SKM-1 treated with dmso at 0.1 percent for 144 hours (cell line): ENCODE data around the gene PIK3CB.
"Not testable (repeated sequence)": the region's sequence is repeated elsewhere in the genome, so short reads cannot be mapped to it uniquely, and the experiment has no call there.

Experiments used
- DNase-seq: peaks from one replicate; lab custom pipeline; 2025; ENCODE audit not compliant: unreplicated experiment; lab: John Stamatoyannopoulos, UW

Gene PIK3CB

GRCh38 chr3:138768125-138768524 is 66.6 kb downstream of the PIK3CB start:
- no peak for DNase-seq

GRCh38 chr3:138767498-138768104 is 67.1 kb downstream of the PIK3CB start:
- DNase-seq: no peak

- no peak for DNase-seq
Measured at GRCh38 chr3:138761002-138761401, 73.7 kb downstream of the PIK3CB start.

GRCh38 chr3:138748190-138748589 is 86.5 kb downstream of the PIK3CB start:
- DNase-seq: no peak

GRCh38 chr3:138747225-138747624 is 87.5 kb downstream of the PIK3CB start:
- no peak for DNase-seq

- DNase-seq: no peak
Measured at GRCh38 chr3:138740072-138740471, 94.7 kb downstream of the PIK3CB start.

- no peak for DNase-seq
Measured at GRCh38 chr3:138732456-138732855, 102.3 kb downstream of the PIK3CB start.

GRCh38 chr3:138726946-138727730 is 107.6 kb downstream of the PIK3CB start:
- no peak for DNase-seq

- not testable (repeated sequence) for DNase-seq
Measured at GRCh38 chr3:138726042-138726441, 108.7 kb downstream of the PIK3CB start.

- DNase-seq: no peak
Measured at GRCh38 chr3:138725116-138725515, 109.6 kb downstream of the PIK3CB start.

GRCh38 chr3:138724443-138724842 is 110.3 kb downstream of the PIK3CB start:
- no peak for DNase-seq

- no peak for DNase-seq
Measured at GRCh38 chr3:138718849-138719248, 115.9 kb downstream of the PIK3CB start.

GRCh38 chr3:138717348-138717747 is 117.4 kb downstream of the PIK3CB start:
- no peak for DNase-seq

GRCh38 chr3:138712086-138712485 is 122.6 kb downstream of the PIK3CB start:
- DNase-seq: no peak

GRCh38 chr3:138705675-138706074 is 129.1 kb downstream of the PIK3CB start:
- no peak for DNase-seq

- DNase-seq: no peak
Measured at GRCh38 chr3:138696666-138697370, 137.9 kb downstream of the PIK3CB start.

- no peak for DNase-seq
Measured at GRCh38 chr3:138694287-138695007, 140.3 kb downstream of the PIK3CB start.

- DNase-seq: no peak
Measured at GRCh38 chr3:138692152-138692551, 142.6 kb downstream of the PIK3CB start.

GRCh38 chr3:138691351-138691750 is 143.4 kb downstream of the PIK3CB start:
- no peak for DNase-seq

GRCh38 chr3:138690036-138690435 is 144.7 kb downstream of the PIK3CB start:
- no peak for DNase-seq

- DNase-seq: no peak
Measured at GRCh38 chr3:138688871-138689299, 145.8 kb downstream of the PIK3CB start.
